B cell (primary cell): Measurements from ENCODE around the gene SMARCD2. TPM values are rescaled to one million over a fixed set of nuclear protein-coding genes. Genes with fewer than 3 reads are reported as not detected.
"Not testable (repeated sequence)": the region's sequence is repeated elsewhere in the genome, so short reads cannot be mapped to it uniquely, and the experiment has no call there.

Experiments
- ATAC-seq: fragments of 200-7000 bp; cut with Tn5 transposase; one replicate; pipeline ENCODE4 v1.10.0; 2021; ENCODE audit warnings: low read depth, mild to moderate bottlenecking, moderate number of reproducible peaks, moderate library complexity
- CTCF ChIA-PET: fragments of 350-600 bp; sonication (Branson Sonifier 250); formaldehyde crosslinking; loops from one replicate; lab custom pipeline; 2021; ENCODE audit warnings: antibody characterized with exemption, inconsistent platforms; lab: Charles Lee
- POLR2A ChIA-PET: fragments of 350-600 bp; sonication (Branson Sonifier 250); formaldehyde crosslinking; loops from one replicate; lab custom pipeline; 2021; ENCODE audit warnings: antibody characterized with exemption; lab: Charles Lee
- DNase-seq: peaks from one replicate; pipeline ENCODE4 v3.0.0; 2013
- H2AFZ ChIP-seq: 2 replicates; pipeline ENCODE4 v1.6.1; 2012; ENCODE audit warnings: mild to moderate bottlenecking, low read depth, low read length; ENCODE audit not compliant: insufficient read depth, poor library complexity, severe bottlenecking
- H3K27ac ChIP-seq, 2 donors: 1 replicate in 1 of 2; 2 replicates in 1 of 2; pipeline ENCODE4 v1.5.1; 2012 to 2013; ENCODE audit warnings: low read length in 2 of 2, mild to moderate bottlenecking in 2 of 2, moderate library complexity in 1 of 2
- H3K27me3 ChIP-seq, 4 experiments: fragments of 200-600 bp in 1 of 4; sonication (generic) in 1 of 4; replicated peaks in 1 of 4; 1 replicate in 2 of 4; 2 replicates in 2 of 4; pipeline versions ENCODE4 v1.6.1 to v1.7.0; 2013 to 2016; ENCODE audit warnings: low read length in 3 of 4, mild to moderate bottlenecking in 2 of 4, mixed read lengths in 1 of 4, moderate library complexity in 1 of 4; ENCODE audit not compliant: insufficient read depth in 4 of 4, control insufficient read depth in 3 of 4; ENCODE audit errors: control extremely low read depth in 1 of 4
- H3K36me3 ChIP-seq, 2 experiments: replicated peaks in 1 of 2; 1 replicate in 1 of 2; 2 replicates in 1 of 2; pipeline versions ENCODE4 v1.6.1 to v1.7.1; 2013; ENCODE audit warnings: low read length in 1 of 2; ENCODE audit not compliant: insufficient read depth in 2 of 2, control insufficient read depth in 1 of 2; ENCODE audit errors: control extremely low read depth in 1 of 2, extremely low read depth in 1 of 2
- H3K4me1 ChIP-seq, 2 donors: fragments of 200-600 bp in 1 of 2; sonication (generic) in 1 of 2; 1 replicate in 1 of 2; 2 replicates in 1 of 2; pipeline versions ENCODE4 v1.5.1 to v1.6.1; 2013 to 2017; ENCODE audit warnings: low read length in 2 of 2; ENCODE audit not compliant: control insufficient read depth in 2 of 2, insufficient read depth in 2 of 2
- H3K4me2 ChIP-seq: replicated peaks from 2 replicates; pipeline ENCODE3; 2012; ENCODE audit warnings: mild to moderate bottlenecking, low read depth, low read length; ENCODE audit not compliant: poor library complexity, severe bottlenecking
- H3K4me3 ChIP-seq, 5 experiments: fragments of 200-600 bp in 1 of 5; sonication (generic) in 1 of 5; 1 replicate in 3 of 5; 2 replicates in 2 of 5; pipeline versions ENCODE4 v1.5.1 to v1.7.0; 2011 to 2016; ENCODE audit warnings: low read length in 4 of 5, mild to moderate bottlenecking in 4 of 5, low read depth in 2 of 5, control low read depth in 1 of 5, moderate library complexity in 1 of 5; ENCODE audit not compliant: insufficient read depth in 1 of 5; ENCODE audit errors: control extremely low read depth in 1 of 5, extremely low read depth in 1 of 5
- H3K79me2 ChIP-seq: fragments of 200-600 bp; sonication (generic); one replicate; pipeline ENCODE4 v1.6.0; 2016; ENCODE audit warnings: low read length; ENCODE audit not compliant: control insufficient read depth, insufficient read depth
- H3K9ac ChIP-seq: fragments of 200-600 bp; sonication (generic); 2 replicates; pipeline ENCODE4 v1.6.1; 2017; ENCODE audit warnings: mild to moderate bottlenecking, low read length, moderate library complexity
- H3K9me3 ChIP-seq, 3 donors: one replicate each; pipeline versions ENCODE4 v1.6.1 to v1.7.1; 2013; ENCODE audit warnings: low read length in 2 of 3; ENCODE audit not compliant: control insufficient read depth in 2 of 3, insufficient read depth in 1 of 3; ENCODE audit errors: control extremely low read depth in 1 of 3
- H4K20me1 ChIP-seq: 2 replicates; pipeline ENCODE4 v1.6.0; 2012; ENCODE audit warnings: mild to moderate bottlenecking, low read length; ENCODE audit not compliant: insufficient read depth, control insufficient read depth, poor library complexity, severe bottlenecking
- H3K27ac Mint-ChIP-seq: one replicate; pipeline ENCODE4 v1.8.0; 2021; ENCODE audit warnings: mixed read lengths
- H3K27me3 Mint-ChIP-seq: one replicate; pipeline ENCODE4 v1.8.0; 2021; ENCODE audit warnings: mixed read lengths
- H3K4me1 Mint-ChIP-seq: one replicate; pipeline ENCODE4 v1.8.0; 2021; ENCODE audit warnings: mixed read lengths
- H3K4me3 Mint-ChIP-seq: one replicate; pipeline ENCODE4 v1.8.0; 2021; ENCODE audit warnings: mixed read lengths
- H3K9me3 Mint-ChIP-seq: one replicate; pipeline ENCODE4 v1.8.0; 2022; ENCODE audit warnings: mixed read lengths; ENCODE audit not compliant: insufficient read depth
- WGBS: methylation state at CpG from one replicate; pipeline ENCODE4 v1.1.5; 2013; ENCODE audit warnings: missing lambda C conversion rate; ENCODE audit not compliant: insufficient coverage; 5-methylcytosine and 5-hydroxymethylcytosine counted together
- intact Hi-C: fragments of 100-400 bp; cut with micrococcal nuclease; formaldehyde crosslinking; loops from one replicate; pipeline ENCODE4 v1.10.0; 2022
- polyA plus RNA-seq: library from polyadenylated mRNA; depleted of rRNA; stranded (reverse); fragments of >200 nt; gene quantifications from 2 replicates; pipeline ENCODE4 v1.2.3, GENCODE V29; 2012
- total RNA-seq, 2 donors: library from RNA; stranded (reverse); fragments of 120-200 nt in 1 of 2; gene quantifications; 1 replicate in 1 of 2; 2 replicates in 1 of 2; pipeline versions ENCODE4 v1.2.3 to v1.2.4, GENCODE V29; 2013 to 2022

Gene SMARCD2
- total and polyA plus RNA-seq, 2 donors (not counting 1 experiment from before 2014, with no cell fraction given) = 60.6 to 124 TPM

DNA sequence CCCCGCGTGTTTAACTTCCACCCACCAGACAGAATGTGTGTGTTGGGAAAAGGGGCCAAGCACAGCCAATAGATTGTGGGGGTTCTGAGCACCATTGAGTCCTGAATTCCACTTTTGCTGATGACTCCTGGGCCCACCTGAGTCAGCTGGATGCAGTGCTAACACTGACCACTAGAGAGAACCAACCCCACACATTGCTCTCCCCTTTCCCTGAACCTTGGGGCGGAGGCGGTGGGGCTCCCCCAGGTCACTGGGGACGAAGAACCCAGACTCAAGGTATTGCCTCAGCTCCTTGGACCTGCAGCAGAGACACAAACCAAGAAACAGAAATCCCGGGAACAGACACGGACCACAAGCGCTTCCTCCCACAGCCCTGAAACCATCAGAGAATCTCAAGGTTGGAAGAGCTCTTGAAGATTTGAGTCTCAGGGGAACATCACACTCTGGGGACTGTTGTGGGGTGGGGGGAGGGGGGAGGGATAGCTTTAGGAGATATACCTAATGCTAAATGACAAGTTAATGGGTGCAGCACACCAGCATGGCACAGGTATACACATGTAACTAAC is 31.7 kb upstream of the SMARCD2 start:
- H3K9me3 ChIP-seq, CTCF ChIA-PET, H3K9me3 Mint-ChIP-seq, H3K9ac ChIP-seq, H3K4me3 Mint-ChIP-seq, H3K4me2 ChIP-seq, ATAC-seq, H3K27me3 Mint-ChIP-seq, H3K27ac Mint-ChIP-seq, DNase-seq, H3K4me1 ChIP-seq, H3K79me2 ChIP-seq, H3K27me3 ChIP-seq, H3K27ac ChIP-seq, H4K20me1 ChIP-seq, intact Hi-C loops, POLR2A ChIA-PET, H3K36me3 ChIP-seq, H3K4me3 ChIP-seq, H2AFZ ChIP-seq: not testable (repeated sequence)
- WGBS = 65% methylated on average over 3 of the region's 8 CpGs
- peaks cover 10% of the 10 kb centered on the region for H3K4me1 Mint-ChIP-seq

GRCh38 chr17:63873577-63873976 is 31.1 kb upstream of the SMARCD2 start, which contains the start of gene CSH2:
Gene CSH2, minus strand, starts transcription at chr17:63873677. Its CDS starts 63 bp downstream, at chr17:63873614.
- H3K27ac ChIP-seq, DNase-seq, H3K4me3 Mint-ChIP-seq, H3K4me3 ChIP-seq, H3K9ac ChIP-seq, H3K4me1 Mint-ChIP-seq, H3K27me3 Mint-ChIP-seq, CTCF ChIA-PET, H4K20me1 ChIP-seq, H3K27me3 ChIP-seq, H2AFZ ChIP-seq, intact Hi-C loops, H3K9me3 Mint-ChIP-seq, H3K4me1 ChIP-seq, H3K4me2 ChIP-seq, POLR2A ChIA-PET, H3K36me3 ChIP-seq, H3K27ac Mint-ChIP-seq, ATAC-seq, H3K9me3 ChIP-seq, H3K79me2 ChIP-seq: not testable (repeated sequence)
- no CpG with 5 or more reads among the region's 7 CpGs for WGBS

DNA sequence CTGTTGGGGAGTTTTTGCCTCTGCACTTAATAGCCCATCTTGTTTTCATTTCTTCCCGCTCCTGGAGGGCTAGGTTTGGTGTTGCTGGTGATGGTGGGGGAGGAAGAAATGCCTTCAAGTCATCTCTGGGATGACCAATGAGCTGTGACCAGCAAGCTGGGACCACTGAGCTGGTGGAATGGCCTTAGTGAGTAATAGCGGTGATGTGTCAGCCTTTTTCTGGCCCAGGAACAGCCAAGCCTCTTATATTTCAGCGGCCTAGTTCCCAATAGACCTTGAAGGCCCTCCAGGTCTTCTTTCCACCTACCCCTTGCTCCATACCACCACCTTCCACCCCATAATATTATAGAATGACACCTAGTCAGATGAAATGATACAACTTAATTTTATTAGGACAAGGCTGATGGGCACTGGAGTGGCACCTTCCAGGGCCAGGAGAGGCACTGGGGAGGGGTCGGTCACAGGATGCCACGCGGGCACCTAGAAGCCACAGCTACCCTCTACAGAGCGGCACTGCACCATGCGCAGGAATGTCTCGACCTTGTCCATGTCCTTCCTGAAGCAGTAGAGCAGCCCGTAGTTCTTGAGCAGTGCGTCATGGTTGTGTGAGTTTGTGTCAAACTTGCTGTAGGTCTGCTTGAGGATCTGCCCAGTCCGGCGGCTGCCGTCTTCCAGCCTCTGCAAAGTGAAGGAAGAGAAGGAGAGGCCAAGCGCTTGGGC is 29.3 kb upstream of the SMARCD2 start:
- H3K27ac ChIP-seq, H3K4me3 Mint-ChIP-seq, H3K9me3 Mint-ChIP-seq, H3K4me1 Mint-ChIP-seq, H3K27ac Mint-ChIP-seq, H3K79me2 ChIP-seq, POLR2A ChIA-PET, H3K27me3 Mint-ChIP-seq, H2AFZ ChIP-seq, H3K4me1 ChIP-seq, H3K9me3 ChIP-seq, ATAC-seq, H4K20me1 ChIP-seq, intact Hi-C loops, H3K4me3 ChIP-seq, H3K36me3 ChIP-seq, H3K4me2 ChIP-seq, CTCF ChIA-PET, H3K9ac ChIP-seq, H3K27me3 ChIP-seq, DNase-seq: not testable (repeated sequence)
- 100% methylated on average over 1 of the region's 15 CpGs for WGBS

GRCh38 chr17:63870292-63870665 is 27.8 kb upstream of the SMARCD2 start:
- ATAC-seq, POLR2A ChIA-PET, intact Hi-C loops: not testable (repeated sequence)

More at GRCh38 chr17:63870292-63870665, 27.8 kb upstream of the SMARCD2 start:
- H3K9me3 ChIP-seq, H3K27me3 Mint-ChIP-seq, DNase-seq, H3K4me1 ChIP-seq, H3K4me3 ChIP-seq, H4K20me1 ChIP-seq, H3K9ac ChIP-seq, H2AFZ ChIP-seq, H3K27ac ChIP-seq, H3K4me1 Mint-ChIP-seq, H3K27me3 ChIP-seq, H3K79me2 ChIP-seq, H3K4me3 Mint-ChIP-seq, H3K4me2 ChIP-seq, H3K9me3 Mint-ChIP-seq, H3K36me3 ChIP-seq, H3K27ac Mint-ChIP-seq: not testable (repeated sequence)
- CTCF ChIA-PET = interaction anchor here (1.0 kb wide), 1 partner anchor 21 kb away, joined by 3 read pairs; no protein-coding TSS in a partner anchor
- WGBS = no CpG with 5 or more reads among the region's 4 CpGs
